COR-L47 (cell line): Measurements from ENCODE around the gene ACP4.
A peak's percentile ranks its signal among the peaks of the same experiment; 100 is the strongest.

ENCODE experiments used
- DNase-seq: peaks from one replicate; lab custom pipeline; 2025; lab: John Stamatoyannopoulos, UW

ACP4 gene

GRCh38 chr19:50822661-50823208 lies 32.5 kb downstream of the ACP4 start:
- DNase-seq = no peak

- no peak for DNase-seq
Observed at GRCh38 chr19:50823389-50824042, 33.3 kb downstream of the ACP4 start, which contains the start of gene KLK1. TSS of gene KLK1 (minus strand) at chr19:50823787. CDS start at chr19:50823748, 39 bp downstream.

DNA sequence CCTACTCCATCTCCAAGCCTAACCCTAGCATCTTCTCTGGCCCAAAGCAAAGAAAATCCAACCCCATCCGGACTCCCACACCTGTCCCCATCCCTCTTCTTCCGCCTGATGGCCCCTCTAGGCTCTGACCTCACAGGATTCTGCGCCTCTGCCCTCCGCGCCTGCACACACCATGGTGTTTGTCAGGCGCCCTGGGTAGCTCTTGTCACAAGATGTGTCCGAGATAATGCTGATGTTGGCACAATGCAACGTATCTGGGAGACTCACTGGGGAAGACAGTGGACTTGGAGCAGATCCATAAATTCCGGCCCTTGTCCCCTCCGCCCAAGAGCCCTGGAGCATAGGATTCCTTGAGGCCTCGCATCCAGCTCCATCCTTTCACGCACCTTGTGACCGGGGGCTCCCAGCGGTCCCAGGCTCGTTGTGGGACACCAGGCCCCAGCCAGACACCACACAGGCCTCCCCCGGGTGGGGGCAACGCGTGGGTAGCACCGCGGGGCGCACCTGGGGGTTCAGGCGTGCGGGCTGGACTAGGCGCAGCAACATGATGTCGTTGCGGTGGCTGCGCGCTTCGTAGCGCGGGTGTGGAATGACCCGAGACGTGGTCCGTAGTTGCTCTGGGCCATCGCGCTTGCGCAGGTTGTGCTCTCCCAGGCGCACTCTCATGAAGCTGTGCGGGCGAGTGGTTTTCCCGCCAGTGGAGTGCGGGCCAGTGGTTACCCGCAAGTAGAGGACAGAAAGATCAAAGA lies 36.5 kb downstream of the ACP4 start:
- DNase-seq = no peak

DNA sequence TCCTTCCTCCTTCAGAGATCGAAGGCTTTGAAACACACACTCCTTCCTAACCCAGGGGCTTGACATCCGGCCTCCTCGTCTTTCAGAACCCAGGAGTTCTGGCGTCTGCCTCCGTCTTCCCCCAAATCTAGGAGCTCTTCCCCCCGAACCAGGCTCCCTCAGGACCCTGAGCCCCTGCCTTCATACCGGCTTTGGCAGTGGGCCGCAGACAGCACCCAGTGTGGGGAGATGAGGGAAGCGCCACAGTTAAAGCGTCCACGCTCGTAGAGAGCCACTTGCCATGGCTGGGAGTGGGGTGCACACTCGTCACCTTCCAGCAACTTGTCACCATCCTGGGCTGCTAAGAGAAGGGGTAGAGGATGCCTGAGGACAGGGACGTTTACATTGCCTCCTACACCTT lies 37.3 kb downstream of the ACP4 start:
- DNase-seq = no peak

DNA sequence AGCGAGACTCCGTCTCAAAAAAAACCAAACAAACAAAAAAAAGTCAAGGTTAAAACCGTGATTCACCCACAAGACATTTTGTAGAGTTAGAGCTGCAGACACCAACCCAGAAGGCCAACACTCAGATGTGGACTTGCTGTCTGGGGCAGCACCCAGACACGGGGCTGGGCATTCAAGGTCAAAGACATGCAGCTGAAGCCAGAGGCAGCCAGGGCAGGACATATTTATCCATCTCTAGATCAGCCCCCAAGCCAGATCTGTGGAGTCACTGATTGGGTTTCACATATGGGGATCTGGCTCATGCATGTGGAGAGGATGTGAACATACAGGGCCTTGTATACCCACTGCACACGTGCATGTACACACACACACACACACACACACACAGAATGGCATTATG lies 39.6 kb downstream of the ACP4 start:
- DNase-seq = no peak

DNA sequence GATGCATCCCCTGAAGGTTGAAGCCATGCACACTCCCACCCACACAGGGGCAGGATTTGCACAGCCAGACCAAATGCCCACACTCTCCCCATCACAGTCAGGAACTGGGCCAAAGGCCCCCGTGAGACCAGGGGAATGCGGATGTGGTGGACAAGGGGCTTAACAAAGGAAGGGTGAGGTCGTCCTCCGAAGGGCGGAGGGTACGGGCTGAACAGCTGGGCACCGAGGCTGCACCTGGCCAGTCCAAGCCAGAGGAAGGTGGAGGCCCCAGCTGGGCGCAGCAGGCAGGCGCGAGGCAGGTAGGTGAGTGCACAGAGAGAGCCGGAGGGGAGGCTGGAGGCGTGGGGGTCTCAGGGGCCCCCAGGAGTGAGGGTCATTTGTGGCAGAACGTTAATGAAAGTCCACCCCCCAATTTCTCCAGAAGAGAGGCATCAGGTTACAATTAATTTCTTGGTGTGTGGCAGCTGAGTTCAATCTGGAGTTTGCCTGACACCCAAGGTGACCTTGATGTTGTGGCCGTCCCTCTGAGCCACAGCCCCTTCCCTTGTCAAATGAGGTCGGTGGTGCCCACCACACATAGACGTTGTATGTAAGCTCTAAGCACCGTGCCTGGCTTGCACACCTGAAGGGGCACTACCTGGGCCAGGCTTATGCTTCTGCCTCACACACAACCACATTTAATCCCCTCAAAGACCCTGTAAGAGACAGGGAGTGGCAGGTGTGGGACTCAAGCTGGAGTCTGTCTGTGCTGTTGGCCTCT lies 40.2 kb downstream of the ACP4 start:
- DNase-seq = no peak

- no peak for DNase-seq
Observed at GRCh38 chr19:50831026-50831396, 40.8 kb downstream of the ACP4 start.

- no peak for DNase-seq
Observed at GRCh38 chr19:50832666-50833065, 42.5 kb downstream of the ACP4 start.

- no peak for DNase-seq
Observed at GRCh38 chr19:50833117-50833801, 43.0 kb downstream of the ACP4 start, which contains the start of gene KLK15. TSS of gene KLK15 (minus strand) at chr19:50833574. CDS start at chr19:50831492, 2,082 bp downstream.

DNA sequence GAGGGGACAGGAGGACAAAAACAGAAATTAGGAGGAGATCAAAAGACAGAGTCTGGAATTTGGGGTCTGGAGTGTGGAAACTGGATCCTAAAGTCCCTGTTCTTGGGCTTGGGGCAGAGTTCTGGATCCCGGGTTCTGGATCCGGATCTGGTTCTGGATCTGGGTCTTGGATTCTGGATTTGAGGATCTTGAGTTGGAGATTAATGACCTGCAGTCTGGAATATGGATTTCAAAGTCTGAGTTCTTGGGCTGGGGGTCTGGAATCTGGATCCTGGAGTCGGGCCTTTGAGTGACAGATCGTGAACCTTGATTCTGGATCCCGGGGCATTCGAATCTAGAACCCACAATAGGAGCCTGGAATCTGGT lies 43.6 kb downstream of the ACP4 start:
- DNase-seq = no peak

- DNase-seq = no peak
Observed at GRCh38 chr19:50835103-50835784, 45.0 kb downstream of the ACP4 start.

GRCh38 chr19:50835785-50836542 lies 45.7 kb downstream of the ACP4 start:
- peak; percentile 70 for DNase-seq

GRCh38 chr19:50836543-50837195 lies 46.5 kb downstream of the ACP4 start:
- no peak for DNase-seq

DNA sequence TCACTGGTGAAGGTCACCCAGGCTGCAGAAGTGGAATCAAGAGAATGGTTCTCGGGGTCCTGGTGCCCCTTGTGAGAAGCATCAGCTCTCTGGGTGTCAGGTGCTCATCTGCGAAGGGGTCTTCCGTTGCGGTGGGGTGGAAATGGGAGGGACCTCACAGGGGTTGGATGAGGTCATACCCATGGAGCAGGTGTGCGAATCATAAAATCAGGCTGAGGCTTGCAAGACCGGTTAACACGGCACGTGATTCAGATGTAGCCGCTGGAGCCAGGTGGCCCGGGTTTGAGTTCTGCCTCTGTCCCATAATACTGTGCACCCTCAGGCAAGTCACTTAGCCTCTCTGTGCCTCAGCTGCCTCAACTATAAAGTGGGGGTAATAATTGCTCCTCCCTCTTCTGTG lies 47.1 kb downstream of the ACP4 start:
- no peak for DNase-seq

- DNase-seq = no peak
Observed at GRCh38 chr19:50838239-50838638, 48.0 kb downstream of the ACP4 start.

GRCh38 chr19:50839712-50840655 lies 49.8 kb downstream of the ACP4 start:
- DNase-seq = no peak

- no peak for DNase-seq
Observed at GRCh38 chr19:50842130-50842529, 51.9 kb downstream of the ACP4 start.

DNA sequence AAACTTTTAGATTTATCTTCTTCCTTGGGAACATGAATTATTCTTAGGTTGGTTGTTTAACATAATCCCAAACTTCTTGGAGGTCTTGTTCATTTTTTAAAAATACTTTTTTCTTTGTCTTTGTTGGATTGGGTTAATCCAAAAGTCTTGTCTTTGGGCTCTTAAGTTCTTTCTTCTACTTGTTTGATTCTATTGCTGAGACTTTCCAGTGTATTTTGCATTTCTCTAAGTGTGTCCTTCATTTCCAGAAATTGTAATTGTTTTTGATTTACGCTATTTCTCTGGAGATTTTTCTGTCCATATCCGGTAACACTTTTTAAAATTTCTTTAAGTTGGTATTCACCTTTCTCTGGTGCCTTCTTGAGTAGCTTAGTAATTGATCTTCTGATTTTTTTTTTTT lies 53.0 kb downstream of the ACP4 start:
- DNase-seq = no peak

DNA sequence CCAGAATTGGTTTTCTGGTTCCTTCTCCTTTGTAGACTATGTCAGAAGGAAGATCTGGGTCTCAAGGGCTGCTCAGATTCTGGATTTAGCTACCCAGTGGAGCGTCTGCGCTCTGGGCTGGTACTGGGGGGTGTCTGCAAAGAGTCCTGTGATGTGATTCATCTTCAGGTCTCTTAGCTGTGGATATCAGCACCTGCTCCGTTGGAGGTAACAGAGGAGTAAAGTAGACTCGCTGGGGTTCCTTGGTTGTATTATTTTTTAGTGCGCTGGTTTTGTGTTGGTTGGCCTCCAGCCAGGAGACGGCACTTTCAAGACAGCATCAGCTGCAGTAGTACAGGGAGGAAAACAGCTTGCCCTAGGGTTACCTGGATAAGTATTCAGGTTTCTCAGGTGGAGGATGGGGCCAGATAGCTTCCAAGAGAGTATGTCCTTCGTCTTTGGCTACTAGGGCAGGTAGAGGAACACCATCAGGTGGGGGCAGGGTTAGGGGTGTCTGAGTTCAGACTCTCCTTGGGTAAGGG lies 53.5 kb downstream of the ACP4 start:
- peak; percentile 73 for DNase-seq
